Gastrocnemius medialis (tissue), 4 donors: ENCODE measurements around the gene SURF4. TPM values are rescaled to one million over a fixed set of nuclear protein-coding genes. Genes with fewer than 3 reads are reported as not detected.
A peak's percentile ranks its signal among the peaks of the same experiment; 100 is the strongest.

Source experiments
- ATAC-seq, 2 donors: fragments of 150-250 bp; one replicate each; pipeline ENCODE4 v1.9.1; 2016
- DNase-seq, 2 donors: peaks; one replicate each; pipeline ENCODE4 v3.0.0-alpha.2; 2019
- H3K27ac ChIP-seq, 4 donors: fragments of 200-600 bp; sonication (generic); 1 replicate in 1 of 4; 2 replicates in 3 of 4; pipeline ENCODE4 v1.5.1; 2016 to 2018; ENCODE audit warnings: mild to moderate bottlenecking in 2 of 4, moderate library complexity in 1 of 4
- H3K27me3 ChIP-seq, 3 donors: fragments of 200-600 bp; sonication (generic) in 2 of 3; 1 replicate in 1 of 3; 2 replicates in 2 of 3; pipeline versions ENCODE4 v1.5.1 to v1.6.0; 2016 to 2019; ENCODE audit warnings: mild to moderate bottlenecking in 1 of 3, moderate library complexity in 1 of 3
- H3K36me3 ChIP-seq, 2 donors: fragments of 200-600 bp; sonication (generic) in 1 of 2; one replicate each; pipeline ENCODE4 v1.5.1; 2017 to 2018
- H3K4me1 ChIP-seq, 2 donors: fragments of 200-600 bp; sonication (generic) in 1 of 2; one replicate each; pipeline ENCODE4 v1.5.1; 2016 to 2017; ENCODE audit warnings: mild to moderate bottlenecking in 2 of 2
- H3K4me3 ChIP-seq, 4 donors: fragments of 200-600 bp; sonication (generic) in 3 of 4; 1 replicate in 1 of 4; 2 replicates in 3 of 4; pipeline ENCODE4 v1.5.1; 2016 to 2019; ENCODE audit warnings: mild to moderate bottlenecking in 2 of 4
- H3K9me3 ChIP-seq, 3 donors: fragments of 200-600 bp; sonication (generic) in 2 of 3; 1 replicate in 1 of 3; 2 replicates in 2 of 3; pipeline ENCODE4 v1.5.1; 2016 to 2019
- CTCF ChIP-seq, 5 experiments: fragments of 450-650 bp in 3 of 5; fragments of 200-600 bp in 2 of 5; sonication (generic) in 2 of 5; IDR thresholded peaks in 4 of 5; conservative IDR thresholded peaks in 1 of 5; 1 replicate in 4 of 5; 2 replicates in 1 of 5; pipeline ENCODE4 v1.5.1; 2016 to 2019; ENCODE audit warnings: antibody characterized with exemption in 5 of 5, mild to moderate bottlenecking in 3 of 5, moderate library complexity in 3 of 5
- POLR2A ChIP-seq, 2 donors: fragments of 450-650 bp; IDR thresholded peaks; one replicate each; pipeline ENCODE4 v1.6.1; 2017; ENCODE audit warnings: antibody characterized with exemption in 2 of 2, mild to moderate bottlenecking in 2 of 2, moderate library complexity in 2 of 2
- in situ Hi-C, 4 donors: fragments of 200-750 bp; cut with MboI; loops; one replicate each; pipeline versions ENCODE4 v1.15.0 to v1.8.0; 2017; ENCODE audit warnings: low sequenced_read_pairs in 4 of 4
- intact Hi-C: fragments of 100-400 bp; cut with DNase I; formaldehyde crosslinking; loops from one replicate; pipeline ENCODE4 v1.15.1; 2023; ENCODE audit warnings: low total_unique reads
- total RNA-seq, 4 donors: library from RNA; depleted of rRNA; stranded (reverse); fragments of >200 nt; gene quantifications; one replicate each; pipeline versions ENCODE4 v1.1.0 to v1.2.3, GENCODE V29; 2016

The SURF4 gene
- total RNA-seq, 4 donors from 2014 or later = 62.9 to 98.4 (median 73.4) TPM

GRCh38 chr9:133342570-133342969 lies 33.3 kb downstream of the SURF4 start:
- in situ Hi-C loops = no loop called here
- peaks cover 0 to 57% of the 10 kb centered on the region in 2 donors for H3K36me3 ChIP-seq
- H3K27ac ChIP-seq = no peak overlapping the region
- DNase-seq = no peak
- H3K4me1 ChIP-seq = peaks cover 14 to 23% of the 10 kb centered on the region in 2 donors
- H3K4me3 ChIP-seq = no peak overlapping the region
- intact Hi-C loops = loop anchor here (10.0 kb wide), 1 partner anchor 142 kb away; no protein-coding TSS in a partner anchor
- no peak for ATAC-seq
- H3K9me3 ChIP-seq = no peaks in the 10 kb centered on the region
- TF ChIP-seq CTCF (IDR thresholded peaks at IDR 0.05 in 4 of 5, conservative IDR thresholded peaks at IDR 0.05 in 1 of 5) = no peak
- no peak for TF ChIP-seq POLR2A (IDR thresholded peaks at IDR 0.05)
- no peaks in the 10 kb centered on the region for H3K27me3 ChIP-seq

GRCh38 chr9:133342069-133342406 lies 33.8 kb downstream of the SURF4 start:
- Histone ChIP-seq H3K27me3 (no peaks in the 10 kb centered on the region), H3K9me3 (no peaks in the 10 kb centered on the region), H3K4me3 (no peak overlapping the region), H3K36me3 (peaks cover 0 to 57% of the 10 kb centered on the region in 2 donors), H3K27ac (no peak overlapping the region), H3K4me1 (peaks cover 11 to 23% of the 10 kb centered on the region in 2 donors)
- intact Hi-C loops = loop anchor here (10.0 kb wide), 1 partner anchor 143 kb away; no protein-coding TSS in a partner anchor
- no peak for ATAC-seq
- no peak for DNase-seq
- in situ Hi-C loops = no loop called here
- no peak for TF ChIP-seq CTCF (IDR thresholded peaks at IDR 0.05 in 4 of 5, conservative IDR thresholded peaks at IDR 0.05 in 1 of 5)
- no peak for TF ChIP-seq POLR2A (IDR thresholded peaks at IDR 0.05)

- in situ Hi-C loops (no loop called here), intact Hi-C loops (loop anchor here (10.0 kb wide), 1 partner anchor 143 kb away; no protein-coding TSS in a partner anchor)
- H3K36me3 ChIP-seq = peaks cover 0 to 57% of the 10 kb centered on the region in 2 donors
- no peak for TF ChIP-seq POLR2A (IDR thresholded peaks at IDR 0.05)
- TF ChIP-seq CTCF (IDR thresholded peaks at IDR 0.05 in 4 of 5, conservative IDR thresholded peaks at IDR 0.05 in 1 of 5) = no peak
- ATAC-seq (peak in 1 of 2 donors; percentile 4), DNase-seq (peak; percentile 33 to 47)
- no peaks in the 10 kb centered on the region for H3K27me3 ChIP-seq
- no peak overlapping the region for H3K27ac ChIP-seq
- H3K9me3 ChIP-seq = no peaks in the 10 kb centered on the region
- no peak overlapping the region for H3K4me3 ChIP-seq
- peaks cover 11 to 23% of the 10 kb centered on the region in 2 donors for H3K4me1 ChIP-seq
These were observed 34.3 kb downstream of the SURF4 start for GRCh38 chr9:133341369-133342068.

- Histone ChIP-seq H3K36me3 (peaks cover 0 to 57% of the 10 kb centered on the region in 2 donors), H3K27ac (no peak overlapping the region), H3K9me3 (no peaks in the 10 kb centered on the region), H3K27me3 (no peaks in the 10 kb centered on the region), H3K4me1 (peaks cover 7 to 18% of the 10 kb centered on the region in 2 donors), H3K4me3 (no peak overlapping the region)
- no peak for ATAC-seq
- intact Hi-C loops = loop anchor here (10.0 kb wide), 1 partner anchor 144 kb away; no protein-coding TSS in a partner anchor
- no peak for DNase-seq
- in situ Hi-C loops = no loop called here
- no peak for TF ChIP-seq CTCF (IDR thresholded peaks at IDR 0.05 in 4 of 5, conservative IDR thresholded peaks at IDR 0.05 in 1 of 5)
- TF ChIP-seq POLR2A (IDR thresholded peaks at IDR 0.05) = no peak
These were observed 34.9 kb downstream of the SURF4 start for GRCh38 chr9:133340916-133341315.
